ENCODE results near the gene RPP30. TPM values are rescaled to one million over a fixed set of nuclear protein-coding genes. Genes with fewer than 3 reads are reported as not detected.

The RPP30 gene
- total RNA-seq, 1 experiment from 2014 or later = 36.6 TPM

- no peaks in the 10 kb centered on the region for H3K27me3 Mint-ChIP-seq (ENCODE audit: unreplicated experiment)
- BruUV-seq (replicated peaks) = no TSS peak
These were observed 55.5 kb downstream of the RPP30 start for GRCh38 chr10:90927293-90927692.

GRCh38 chr10:90929179-90929578 is 57.4 kb downstream of the RPP30 start:
- H3K36me3 Mint-ChIP-seq (ENCODE audit: insufficient read depth, unreplicated experiment) = peaks cover 6% of the 10 kb centered on the region
- no peak overlapping the region for H3K4me3 Mint-ChIP-seq (ENCODE audit: low read depth, unreplicated experiment)
- intact Hi-C loops (cut with micrococcal nuclease; ENCODE audit: unreplicated experiment) = no loop called here
- no peak for TF ChIP-seq CTCF (IDR thresholded peaks at IDR 0.05; ENCODE audit: unreplicated experiment)
- no TSS peak for BruUV-seq (replicated peaks)
- no peak overlapping the region for H3K27ac Mint-ChIP-seq (ENCODE audit: unreplicated experiment)
- H3K4me1 Mint-ChIP-seq (ENCODE audit: low read depth, unreplicated experiment) = peaks cover 40% of the 10 kb centered on the region
- DNase-seq = no peak
- CTCF ChIA-PET = no interaction called here
- H3K9me3 Mint-ChIP-seq (ENCODE audit: low read depth, unreplicated experiment) = no peaks in the 10 kb centered on the region
- no peaks in the 10 kb centered on the region for H3K27me3 Mint-ChIP-seq (ENCODE audit: unreplicated experiment)

More at GRCh38 chr10:90927293-90927692, 55.5 kb downstream of the RPP30 start:
- CTCF ChIA-PET = no interaction called here
- no peak for DNase-seq
- Mint-ChIP-seq H3K27ac (ENCODE audit: unreplicated experiment) (no peak overlapping the region), H3K4me1 (ENCODE audit: low read depth, unreplicated experiment) (peaks cover 40% of the 10 kb centered on the region), H3K4me3 (ENCODE audit: low read depth, unreplicated experiment) (no peak overlapping the region), H3K36me3 (ENCODE audit: insufficient read depth, unreplicated experiment) (peaks cover 6% of the 10 kb centered on the region), H3K9me3 (ENCODE audit: low read depth, unreplicated experiment) (no peaks in the 10 kb centered on the region)
- no peak for TF ChIP-seq CTCF (IDR thresholded peaks at IDR 0.05; ENCODE audit: unreplicated experiment)
- intact Hi-C loops (cut with micrococcal nuclease; ENCODE audit: unreplicated experiment) = no loop called here

GRCh38 chr10:90930070-90930837 is 58.5 kb downstream of the RPP30 start:
- Mint-ChIP-seq H3K9me3 (ENCODE audit: low read depth, unreplicated experiment) (no peaks in the 10 kb centered on the region), H3K27me3 (ENCODE audit: unreplicated experiment) (no peaks in the 10 kb centered on the region), H3K36me3 (ENCODE audit: insufficient read depth, unreplicated experiment) (peaks cover 6% of the 10 kb centered on the region), H3K4me1 (ENCODE audit: low read depth, unreplicated experiment) (peaks cover 47% of the 10 kb centered on the region), H3K4me3 (ENCODE audit: low read depth, unreplicated experiment) (no peak overlapping the region), H3K27ac (ENCODE audit: unreplicated experiment) (peak overlapping the region; percentile 86)
- intact Hi-C loops (cut with micrococcal nuclease; ENCODE audit: unreplicated experiment) = no loop called here
- no TSS peak for BruUV-seq (replicated peaks)
- DNase-seq = peak; percentile 16
- TF ChIP-seq CTCF (IDR thresholded peaks at IDR 0.05; ENCODE audit: unreplicated experiment) = no peak
- CTCF ChIA-PET = interaction anchor here (0.9 kb wide), 1 partner anchor 9 kb away, joined by 4 read pairs; the partner anchor contains the start of gene ANKRD1

GRCh38 chr10:90930971-90931871 is 59.4 kb downstream of the RPP30 start:
- peak overlapping the region; percentile 86 for H3K27ac Mint-ChIP-seq (ENCODE audit: unreplicated experiment)
- intact Hi-C loops (cut with micrococcal nuclease; ENCODE audit: unreplicated experiment) = no loop called here
- no peak for TF ChIP-seq CTCF (IDR thresholded peaks at IDR 0.05; ENCODE audit: unreplicated experiment)
- CTCF ChIA-PET = no interaction called here
- H3K4me1 Mint-ChIP-seq (ENCODE audit: low read depth, unreplicated experiment) = peaks cover 54% of the 10 kb centered on the region
- no peaks in the 10 kb centered on the region for H3K9me3 Mint-ChIP-seq (ENCODE audit: low read depth, unreplicated experiment)
- no TSS peak for BruUV-seq (replicated peaks)
- H3K27me3 Mint-ChIP-seq (ENCODE audit: unreplicated experiment) = no peaks in the 10 kb centered on the region
- H3K36me3 Mint-ChIP-seq (ENCODE audit: insufficient read depth, unreplicated experiment) = peaks cover 6% of the 10 kb centered on the region
- peak; percentile 39 for DNase-seq
- no peak overlapping the region for H3K4me3 Mint-ChIP-seq (ENCODE audit: low read depth, unreplicated experiment)
